ENCODE measurements around the gene C11orf91.

DNA sequence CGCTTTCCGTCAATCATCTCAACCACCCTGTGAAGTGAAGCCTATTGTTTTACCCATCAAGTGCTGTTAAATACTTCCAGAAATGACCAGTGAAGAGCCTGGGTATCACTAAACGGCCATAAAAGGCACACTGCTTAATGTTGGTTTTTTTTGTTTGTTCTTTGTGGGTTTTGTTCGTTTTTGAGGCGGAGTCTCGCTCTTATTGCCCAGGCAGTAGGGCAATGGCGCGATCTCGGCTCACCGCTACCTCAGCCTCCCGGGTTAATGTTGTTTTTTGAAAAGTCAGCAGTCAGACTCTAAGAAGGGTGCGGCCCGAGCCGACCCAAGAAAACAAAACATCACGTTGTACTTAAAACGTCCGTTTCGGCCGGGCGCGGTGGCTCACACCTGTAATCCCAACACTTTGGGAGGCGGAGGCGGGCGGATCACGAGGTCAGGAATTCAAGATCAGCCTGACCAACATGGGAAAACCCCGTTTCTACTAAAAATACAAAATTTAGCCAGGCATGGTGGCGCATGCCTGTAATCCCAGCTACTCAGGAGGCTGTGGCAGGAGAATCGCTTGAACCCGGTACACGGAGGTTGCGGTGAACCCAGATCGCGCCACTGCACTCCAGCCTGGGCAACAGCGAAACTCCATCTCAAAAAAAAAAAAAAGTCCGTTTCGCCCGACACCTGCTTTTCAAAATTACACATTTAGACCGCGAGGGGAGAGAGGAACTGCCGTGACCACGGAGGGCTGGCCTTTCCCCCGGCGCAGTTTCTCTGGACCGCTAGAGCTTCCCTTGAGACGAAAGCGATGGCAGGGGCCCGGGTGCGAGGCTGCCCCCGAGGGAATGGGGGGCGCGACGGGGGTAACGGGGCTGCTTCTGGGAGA, 34.9 kb upstream of the C11orf91 start:
- TF ChIP-seq, protein P1, sequence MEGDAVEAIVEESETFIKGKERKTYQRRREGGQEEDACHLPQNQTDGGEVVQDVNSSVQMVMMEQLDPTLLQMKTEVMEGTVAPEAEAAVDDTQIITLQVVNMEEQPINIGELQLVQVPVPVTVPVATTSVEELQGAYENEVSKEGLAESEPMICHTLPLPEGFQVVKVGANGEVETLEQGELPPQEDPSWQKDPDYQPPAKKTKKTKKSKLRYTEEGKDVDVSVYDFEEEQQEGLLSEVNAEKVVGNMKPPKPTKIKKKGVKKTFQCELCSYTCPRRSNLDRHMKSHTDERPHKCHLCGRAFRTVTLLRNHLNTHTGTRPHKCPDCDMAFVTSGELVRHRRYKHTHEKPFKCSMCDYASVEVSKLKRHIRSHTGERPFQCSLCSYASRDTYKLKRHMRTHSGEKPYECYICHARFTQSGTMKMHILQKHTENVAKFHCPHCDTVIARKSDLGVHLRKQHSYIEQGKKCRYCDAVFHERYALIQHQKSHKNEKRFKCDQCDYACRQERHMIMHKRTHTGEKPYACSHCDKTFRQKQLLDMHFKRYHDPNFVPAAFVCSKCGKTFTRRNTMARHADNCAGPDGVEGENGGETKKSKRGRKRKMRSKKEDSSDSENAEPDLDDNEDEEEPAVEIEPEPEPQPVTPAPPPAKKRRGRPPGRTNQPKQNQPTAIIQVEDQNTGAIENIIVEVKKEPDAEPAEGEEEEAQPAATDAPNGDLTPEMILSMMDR (IDR thresholded peaks at IDR 0.05; ENCODE audit: insufficient read depth, low read length, poor library complexity, severe bottlenecking): no peak
- TF ChIP-seq EZH2phosphoT487 (conservative IDR thresholded peaks at IDR 0.05; ENCODE audit: low read length): no peak

Measured in SU-DHL-6 (cell line).